Left ventricle myocardium inferior (tissue), 1 donor: ENCODE measurements around the gene TNFRSF1A. TPM values are rescaled to one million over a fixed set of nuclear protein-coding genes. Genes with fewer than 3 reads are reported as not detected.

Experiments
- DNase-seq: peaks from one replicate; pipeline ENCODE4 v3.0.0-alpha.2; 2020
- H3K27ac ChIP-seq: fragments of 200-600 bp; replicated peaks from 2 replicates; pipeline ENCODE4 v1.8.0; 2021
- H3K27me3 ChIP-seq: fragments of 200-600 bp; 2 replicates; pipeline ENCODE4 v1.8.0; 2021; ENCODE audit warnings: low read depth
- H3K36me3 ChIP-seq: fragments of 200-600 bp; 2 replicates; pipeline ENCODE4 v1.8.0; 2021
- H3K4me1 ChIP-seq: fragments of 200-600 bp; 2 replicates; pipeline ENCODE4 v1.8.0; 2021
- H3K4me3 ChIP-seq: fragments of 200-600 bp; 2 replicates; pipeline ENCODE4 v1.8.0; 2021; ENCODE audit warnings: mild to moderate bottlenecking, moderate library complexity
- H3K9me3 ChIP-seq: fragments of 200-600 bp; replicated peaks from 2 replicates; pipeline ENCODE4 v1.8.0; 2021
- CTCF ChIP-seq: fragments of 200-600 bp; IDR thresholded peaks from 2 replicates; pipeline ENCODE4 v1.8.0; 2021; ENCODE audit warnings: antibody characterized with exemption, mild to moderate bottlenecking, borderline replicate concordance
- intact Hi-C: fragments of 100-400 bp; cut with micrococcal nuclease; formaldehyde crosslinking; loops from one replicate; pipeline ENCODE4 v1.11.0; 2022
- total RNA-seq: library from RNA; stranded (reverse); fragmentation: NEBNext Ultra II Directional; extraction: Animal tissue kit (Norgen Biotek cat#: 25700); gene quantifications from one replicate; pipeline ENCODE4 v1.2.1, GENCODE V29; 2021
- donor health status: DM: no; HTN: yes; CAD: no; lungs with severe emphysema.

Gene TNFRSF1A
- total RNA-seq, 1 donor from 2014 or later, result 45.6 TPM

GRCh38 chr12:6324936-6325750, 16.7 kb downstream of the TNFRSF1A start:
- Histone ChIP-seq H3K27me3 (no peaks in the 10 kb centered on the region), H3K9me3 (no peaks in the 10 kb centered on the region), H3K36me3 (peaks cover 23% of the 10 kb centered on the region), H3K27ac (peak overlapping the region; percentile 83), H3K4me3 (no peak overlapping the region), H3K4me1 (peaks cover 72% of the 10 kb centered on the region)
- DNase-seq, result no peak
- intact Hi-C loops, result no loop called here
- TF ChIP-seq CTCF, result no peak

- Histone ChIP-seq H3K4me3 (peak overlapping the region; percentile 39), H3K27me3 (no peaks in the 10 kb centered on the region), H3K4me1 (peaks cover 71% of the 10 kb centered on the region), H3K9me3 (no peaks in the 10 kb centered on the region), H3K27ac (peak overlapping the region; percentile 83), H3K36me3 (peaks cover 13% of the 10 kb centered on the region)
- DNase-seq, result no peak
- TF ChIP-seq CTCF, result no peak
- intact Hi-C loops, result no loop called here
Observed at GRCh38 chr12:6323995-6324711, 17.7 kb downstream of the TNFRSF1A start.

GRCh38 chr12:6323340-6323994, 18.4 kb downstream of the TNFRSF1A start:
- peaks cover 6% of the 10 kb centered on the region for H3K36me3 ChIP-seq
- TF ChIP-seq CTCF, result peak; percentile 57
- no peak for DNase-seq
- peak overlapping the region; percentile 39 for H3K4me3 ChIP-seq
- no peaks in the 10 kb centered on the region for H3K9me3 ChIP-seq
- intact Hi-C loops, result no loop called here
- peak overlapping the region; percentile 83 for H3K27ac ChIP-seq
- H3K27me3 ChIP-seq, result no peaks in the 10 kb centered on the region
- H3K4me1 ChIP-seq, result peaks cover 68% of the 10 kb centered on the region

GRCh38 chr12:6322969-6323339, 18.9 kb downstream of the TNFRSF1A start:
- DNase-seq, result no peak
- H3K27me3 ChIP-seq, result no peaks in the 10 kb centered on the region
- H3K36me3 ChIP-seq, result peaks cover 1% of the 10 kb centered on the region
- H3K4me1 ChIP-seq, result peaks cover 63% of the 10 kb centered on the region
- intact Hi-C loops, result no loop called here
- peak overlapping the region; percentile 1 for H3K4me3 ChIP-seq
- H3K9me3 ChIP-seq, result no peaks in the 10 kb centered on the region
- no peak for TF ChIP-seq CTCF
- H3K27ac ChIP-seq, result peak overlapping the region; percentile 83

GRCh38 chr12:6322352-6322751, 19.5 kb downstream of the TNFRSF1A start:
- Histone ChIP-seq H3K4me1 (peaks cover 57% of the 10 kb centered on the region), H3K4me3 (no peak overlapping the region), H3K9me3 (no peaks in the 10 kb centered on the region), H3K27me3 (no peaks in the 10 kb centered on the region), H3K36me3 (no peaks in the 10 kb centered on the region), H3K27ac (peak overlapping the region; percentile 83)
- no peak for TF ChIP-seq CTCF
- intact Hi-C loops, result no loop called here
- no peak for DNase-seq
